Stomach (tissue), 4 donors: ENCODE results near the gene PARS2.

ENCODE experiments used
- CTCF ChIP-seq, 7 experiments: fragments of 450-650 bp in 4 of 7; fragments of 200-600 bp in 3 of 7; sonication (generic) in 3 of 7; IDR thresholded peaks; one replicate each; pipeline ENCODE4 v1.5.1; 2016 to 2019; ENCODE audit warnings: antibody characterized with exemption in 7 of 7, control low read depth in 2 of 7, mild to moderate bottlenecking in 1 of 7
- EP300 ChIP-seq: sonication (generic); formaldehyde crosslinking; IDR thresholded peaks from one replicate; pipeline ENCODE4 v1.6.1; 2017; ENCODE audit warnings: antibody characterized with exemption
- POLR2A ChIP-seq, 4 donors: fragments of 450-650 bp; IDR thresholded peaks; one replicate each; pipeline ENCODE4 v1.6.1; 2016; ENCODE audit warnings: antibody characterized with exemption in 4 of 4, control low read depth in 2 of 4, mild to moderate bottlenecking in 1 of 4, moderate library complexity in 1 of 4
- POLR2AphosphoS5 ChIP-seq, 3 donors: sonication (generic); formaldehyde crosslinking; IDR thresholded peaks; one replicate each; pipeline ENCODE4 v1.6.1; 2016; ENCODE audit warnings: antibody characterized with exemption in 3 of 3

GRCh38 chr1:54754045-54754444 lies 10.3 kb downstream of the PARS2 start:
- TF ChIP-seq POLR2A (IDR thresholded peaks at IDR 0.05) = no peak
- no peak for TF ChIP-seq CTCF (IDR thresholded peaks at IDR 0.05)
- TF ChIP-seq POLR2AphosphoS5 (IDR thresholded peaks at IDR 0.05) = no peak
- TF ChIP-seq EP300 = no peak
